Measurements from ENCODE around the gene LCORL. TPM values are rescaled to one million over a fixed set of nuclear protein-coding genes. Genes with fewer than 3 reads are reported as not detected.
"Not testable (repeated sequence)": the region's sequence is repeated elsewhere in the genome, so short reads cannot be mapped to it uniquely, and the experiment has no call there.

The LCORL gene
- total RNA-seq, 1 donor from 2014 or later: 36.4 TPM

DNA sequence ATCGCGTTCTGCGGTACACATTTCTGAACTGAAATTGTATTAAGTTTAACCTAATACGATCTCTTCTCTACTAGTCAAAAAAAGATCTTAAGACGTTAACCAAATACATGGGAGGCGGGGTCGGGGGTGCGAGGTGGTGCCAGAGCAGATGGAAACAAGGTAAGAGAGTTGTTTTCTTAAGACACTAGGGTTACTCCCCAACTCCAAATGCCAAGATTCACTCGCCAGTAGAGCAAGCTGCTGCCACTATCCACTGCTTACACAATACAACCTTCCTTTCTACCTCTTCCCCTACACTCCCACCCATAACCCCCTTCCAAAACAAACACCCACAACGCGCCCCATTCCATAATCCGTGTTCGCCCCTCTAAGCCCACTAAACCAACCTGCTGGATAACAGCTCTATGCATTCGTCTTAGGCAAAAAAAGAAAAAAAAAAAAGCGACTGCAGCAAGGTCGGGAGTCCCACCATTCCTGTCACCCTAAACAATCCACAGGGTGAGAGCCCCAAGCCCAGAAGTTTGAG, 1.3 kb downstream of the LCORL start:
- DNase-seq (ENCODE audit: low spot score): peak; percentile 21

GRCh38 chr4:18014269-18014668, 7.3 kb downstream of the LCORL start:
- DNase-seq (ENCODE audit: low spot score): peak; percentile 61

- DNase-seq (ENCODE audit: low spot score): no peak
These were observed 8.6 kb downstream of the LCORL start for GRCh38 chr4:18012807-18013462.

DNA sequence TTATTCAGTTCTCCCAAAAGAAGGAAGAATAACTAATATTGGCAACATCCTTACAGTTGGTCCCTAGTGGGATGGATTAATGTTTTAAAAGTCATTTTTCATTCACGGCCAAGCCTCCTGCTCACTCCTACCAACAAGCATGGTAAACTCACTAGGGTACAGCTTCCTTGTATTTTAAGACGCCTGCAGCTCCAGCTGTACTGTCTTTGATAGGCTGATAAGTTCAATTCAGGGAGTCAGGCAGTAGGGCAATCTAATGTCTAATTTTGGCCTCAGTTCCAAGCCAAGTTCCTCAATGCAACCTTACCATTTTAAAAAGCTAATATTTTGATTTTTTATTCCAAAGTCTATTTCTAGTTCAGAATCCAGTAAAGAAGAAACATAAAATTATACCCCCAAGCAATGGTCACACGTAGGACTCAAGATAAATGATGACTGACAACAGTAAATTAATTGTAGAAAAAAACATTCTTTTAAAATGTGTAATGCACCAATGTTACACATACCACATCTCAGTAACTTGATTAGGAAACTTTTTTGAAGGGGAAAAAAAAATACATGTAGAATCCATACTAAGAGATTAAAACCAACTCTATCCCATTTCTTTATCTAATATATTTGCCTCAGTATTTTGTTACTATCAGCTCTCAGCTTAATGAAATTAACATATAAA, 9.3 kb downstream of the LCORL start:
- DNase-seq (ENCODE audit: low spot score): no peak

- DNase-seq (ENCODE audit: low spot score): no peak
These were observed 13.9 kb downstream of the LCORL start for GRCh38 chr4:18007625-18008024.

GRCh38 chr4:18006432-18006831, 15.1 kb downstream of the LCORL start:
- DNase-seq (ENCODE audit: low spot score): not testable (repeated sequence)

DNA sequence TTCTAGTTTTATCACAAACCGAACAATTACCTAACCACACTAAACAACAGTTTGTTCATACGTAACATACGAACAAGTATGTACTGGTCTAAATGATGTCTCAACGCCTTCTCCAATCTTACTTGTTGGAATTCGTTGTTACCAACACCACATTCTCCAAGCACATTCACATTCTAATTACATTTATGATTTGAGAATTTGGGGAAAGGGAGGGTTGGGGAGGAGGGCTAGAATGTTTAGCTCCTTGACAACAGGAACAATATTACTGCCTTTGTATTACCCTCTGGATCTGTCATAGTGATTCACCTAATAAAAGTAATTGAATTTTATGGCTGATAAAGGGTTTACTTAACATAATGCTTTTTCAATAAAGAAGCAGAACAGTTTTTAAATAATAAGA, 24.4 kb downstream of the LCORL start:
- DNase-seq (ENCODE audit: low spot score): no peak

GRCh38 chr4:17995165-17995564, 26.4 kb downstream of the LCORL start:
- no peak for DNase-seq (ENCODE audit: low spot score)

- DNase-seq (ENCODE audit: low spot score): no peak
These were observed 35.7 kb downstream of the LCORL start for GRCh38 chr4:17985832-17986231.

- no peak for DNase-seq (ENCODE audit: low spot score)
These were observed 40.5 kb downstream of the LCORL start for GRCh38 chr4:17981063-17981462.

- no peak for DNase-seq (ENCODE audit: low spot score)
These were observed 52.8 kb downstream of the LCORL start for GRCh38 chr4:17968721-17969120.

DNA sequence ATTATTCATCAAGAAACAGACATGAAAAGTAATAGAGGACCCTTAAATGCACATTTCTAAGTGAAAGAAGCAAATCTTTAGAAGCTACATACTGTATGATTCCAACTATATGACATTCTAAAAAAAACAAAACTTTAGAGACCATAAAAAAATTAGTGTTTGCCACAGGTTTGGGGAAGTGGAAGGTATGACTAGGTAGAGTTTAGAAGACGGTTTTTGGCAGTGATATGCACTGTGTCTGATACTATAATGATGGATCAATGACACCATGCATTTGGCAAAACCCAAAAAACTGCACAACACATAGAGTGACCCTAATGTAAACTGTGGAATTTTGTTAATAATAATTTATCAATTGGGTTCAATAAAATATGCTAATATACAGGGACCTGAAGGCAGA, 54.5 kb downstream of the LCORL start:
- DNase-seq (ENCODE audit: low spot score): no peak

- DNase-seq (ENCODE audit: low spot score): no peak
These were observed 55.2 kb downstream of the LCORL start for GRCh38 chr4:17966312-17966711.

GRCh38 chr4:17964576-17964975, 57.0 kb downstream of the LCORL start:
- DNase-seq (ENCODE audit: low spot score): no peak

- no peak for DNase-seq (ENCODE audit: low spot score)
These were observed 59.4 kb downstream of the LCORL start for GRCh38 chr4:17962171-17962570.

- no peak for DNase-seq (ENCODE audit: low spot score)
These were observed 60.3 kb downstream of the LCORL start for GRCh38 chr4:17961249-17961648.

DNA sequence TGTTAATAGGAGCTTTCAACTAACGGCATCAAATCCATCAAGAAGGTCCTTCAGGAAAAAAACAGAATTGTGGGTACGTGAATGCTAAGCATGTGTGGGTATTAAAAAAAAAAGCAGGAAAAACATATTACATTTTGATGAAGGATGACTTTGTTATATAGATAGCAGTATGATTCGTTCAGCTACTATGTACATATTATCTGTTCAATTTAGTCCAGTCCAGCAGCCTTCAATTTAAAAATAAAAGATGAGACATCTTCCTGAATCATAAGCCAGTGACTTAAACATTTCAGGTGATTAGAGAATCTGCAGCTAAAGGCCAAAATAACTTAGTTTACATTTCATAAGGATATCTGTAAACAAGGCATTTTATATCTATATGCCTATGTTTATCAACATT, 63.4 kb downstream of the LCORL start:
- DNase-seq (ENCODE audit: low spot score): no peak

DNA sequence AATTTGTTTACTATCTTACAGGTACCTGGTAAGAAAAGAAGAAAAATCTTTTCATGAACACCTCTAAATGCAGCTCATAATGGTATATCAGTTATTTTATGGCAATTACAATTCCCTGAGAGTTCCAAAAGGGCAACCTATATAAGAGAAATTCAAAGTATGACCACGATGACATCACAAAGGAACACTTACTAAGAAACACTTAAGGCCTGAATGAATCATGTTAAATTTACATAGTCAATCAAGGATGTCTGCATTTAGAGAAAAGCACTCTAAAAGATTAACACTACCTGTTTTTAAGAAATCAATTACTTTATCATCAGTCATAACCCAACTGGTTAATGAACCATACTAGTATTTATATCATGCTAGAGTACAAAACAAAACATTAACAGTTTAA, 63.9 kb downstream of the LCORL start:
- DNase-seq (ENCODE audit: low spot score): no peak

- no peak for DNase-seq (ENCODE audit: low spot score)
These were observed 65.3 kb downstream of the LCORL start for GRCh38 chr4:17956245-17956644.

DNA sequence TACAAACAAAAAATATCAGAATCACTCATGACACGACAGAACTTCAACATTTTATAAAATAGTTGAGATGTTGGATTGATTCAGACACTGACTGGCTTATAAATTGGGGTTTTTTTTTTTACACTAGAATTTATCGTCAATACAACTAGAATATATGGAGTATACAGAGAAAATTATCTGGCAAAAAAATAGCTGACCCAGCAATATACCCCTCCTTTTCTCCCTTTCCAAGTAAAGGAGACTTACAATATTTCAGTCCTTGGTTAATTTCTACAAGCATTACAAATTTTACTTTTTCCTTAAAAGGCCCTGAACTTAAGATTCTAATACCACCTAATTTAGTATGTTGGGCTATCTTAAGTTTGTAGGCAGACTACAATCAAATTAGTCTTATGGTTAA, 76.3 kb downstream of the LCORL start:
- no peak for DNase-seq (ENCODE audit: low spot score)

- peak; percentile 35 for DNase-seq (ENCODE audit: low spot score)
These were observed 79.8 kb downstream of the LCORL start for GRCh38 chr4:17941731-17942130.

- DNase-seq (ENCODE audit: low spot score): peak; percentile 3
These were observed 82.5 kb downstream of the LCORL start for GRCh38 chr4:17939054-17939453.

DNA sequence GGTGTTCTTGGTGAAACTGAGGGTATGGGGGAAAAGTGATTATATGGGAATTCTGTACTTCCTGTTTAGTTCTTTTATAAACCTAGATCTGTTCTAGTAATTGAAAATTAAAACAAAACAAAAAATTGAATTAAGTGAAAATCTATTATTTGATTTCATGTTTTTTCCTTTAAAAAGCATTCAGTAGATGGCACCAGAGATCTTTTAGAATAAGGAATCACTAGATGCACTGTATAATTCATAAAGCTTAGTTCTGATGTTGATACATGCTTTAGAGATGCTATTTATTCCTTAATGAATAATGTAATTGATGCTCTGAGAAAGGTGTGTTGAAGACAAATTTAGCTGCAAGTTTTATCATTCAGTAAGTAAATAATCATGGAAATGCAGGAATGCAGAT, 87.3 kb downstream of the LCORL start:
- no peak for DNase-seq (ENCODE audit: low spot score)

Data from umbilical cord (tissue), 2 donors.